ENCODE data around the gene CTIF.

The CTIF gene

GRCh38 chr18:48669991-48670750 is 131.3 kb downstream of the CTIF start:
- no peaks in the 10 kb centered on the region for H3K27me3 ChIP-seq (replicated peaks)
- peaks cover 49% of the 10 kb centered on the region for H3K36me3 ChIP-seq (replicated peaks)
- no peak for DNase-seq
- in situ Hi-C loops (cut with HindIII; ENCODE audit: low pct_ligation_motif_present, low sequenced_read_pairs), result no loop called here
- no peak overlapping the region for H3K4me3 ChIP-seq (ENCODE audit: low read depth, low read length)
- no peak overlapping the region for H3K27ac ChIP-seq
- TF ChIP-seq CTCF (IDR thresholded peaks at IDR 0.05; ENCODE audit: low read depth, low read length, missing control alignments), result no peak

GRCh38 chr18:48670751-48671560 is 132.1 kb downstream of the CTIF start:
- Histone ChIP-seq H3K27me3 (replicated peaks) (no peaks in the 10 kb centered on the region), H3K27ac (no peak overlapping the region), H3K4me3 (ENCODE audit: low read depth, low read length) (no peak overlapping the region), H3K36me3 (replicated peaks) (peaks cover 42% of the 10 kb centered on the region)
- no peak for DNase-seq
- in situ Hi-C loops (cut with HindIII; ENCODE audit: low pct_ligation_motif_present, low sequenced_read_pairs), result no loop called here
- no peak for TF ChIP-seq CTCF (IDR thresholded peaks at IDR 0.05; ENCODE audit: low read depth, low read length, missing control alignments)

GRCh38 chr18:48671561-48671945 is 132.7 kb downstream of the CTIF start:
- DNase-seq, result no peak
- H3K36me3 ChIP-seq (replicated peaks), result peaks cover 36% of the 10 kb centered on the region

GRCh38 chr18:48672671-48673340 is 134.0 kb downstream of the CTIF start:
- in situ Hi-C loops (cut with HindIII; ENCODE audit: low pct_ligation_motif_present, low sequenced_read_pairs), result no loop called here
- DNase-seq, result no peak
- Histone ChIP-seq H3K4me3 (ENCODE audit: low read depth, low read length) (no peak overlapping the region), H3K27me3 (replicated peaks) (no peaks in the 10 kb centered on the region), H3K27ac (no peak overlapping the region), H3K36me3 (replicated peaks) (peaks cover 26% of the 10 kb centered on the region)
- TF ChIP-seq CTCF (IDR thresholded peaks at IDR 0.05; ENCODE audit: low read depth, low read length, missing control alignments), result no peak

More at GRCh38 chr18:48671561-48671945, 132.7 kb downstream of the CTIF start:
- no peak overlapping the region for H3K4me3 ChIP-seq (ENCODE audit: low read depth, low read length)
- no peaks in the 10 kb centered on the region for H3K27me3 ChIP-seq (replicated peaks)
- H3K27ac ChIP-seq, result no peak overlapping the region
- in situ Hi-C loops (cut with HindIII; ENCODE audit: low pct_ligation_motif_present, low sequenced_read_pairs), result no loop called here
- TF ChIP-seq CTCF (IDR thresholded peaks at IDR 0.05; ENCODE audit: low read depth, low read length, missing control alignments), result no peak

- H3K27me3 ChIP-seq (replicated peaks), result no peaks in the 10 kb centered on the region
- in situ Hi-C loops (cut with HindIII; ENCODE audit: low pct_ligation_motif_present, low sequenced_read_pairs), result no loop called here
- H3K4me3 ChIP-seq (ENCODE audit: low read depth, low read length), result no peak overlapping the region
- TF ChIP-seq CTCF (IDR thresholded peaks at IDR 0.05; ENCODE audit: low read depth, low read length, missing control alignments), result no peak
- peaks cover 24% of the 10 kb centered on the region for H3K36me3 ChIP-seq (replicated peaks)
- no peak for DNase-seq
- no peak overlapping the region for H3K27ac ChIP-seq
These were observed 134.6 kb downstream of the CTIF start for GRCh38 chr18:48673456-48673852.

All from brain microvascular endothelial cell (primary cell).